ENCODE data around the gene ARHGAP28. TPM values are rescaled to one million over a fixed set of nuclear protein-coding genes. Genes with fewer than 3 reads are reported as not detected.

ARHGAP28 gene
- total RNA-seq, 1 experiment from 2014 or later: not detected

DNA sequence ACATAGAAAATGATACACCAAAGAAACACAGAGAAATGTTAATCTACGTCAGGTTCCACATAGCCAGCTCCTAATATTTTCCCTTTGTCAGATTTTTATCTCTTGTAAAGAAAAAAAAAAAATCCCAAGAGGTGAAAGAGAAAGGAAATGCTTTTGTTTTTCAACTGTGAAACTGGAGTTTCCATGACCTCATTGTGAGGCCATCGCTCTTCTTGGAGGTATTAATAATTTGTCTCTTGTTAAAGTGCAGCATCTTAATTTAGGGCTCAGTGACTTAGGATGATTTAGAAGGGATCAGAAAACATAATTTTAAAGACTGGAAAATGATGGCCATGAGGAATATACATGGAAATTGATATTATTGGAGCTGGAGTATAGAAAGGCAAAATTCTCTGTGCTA, 21.7 kb downstream of the ARHGAP28 start:
- ChIA-PET CTCF (no interaction called here), POLR2A (ENCODE audit: low non-redundant PET) (no interaction called here)
- intact Hi-C loops (cut with micrococcal nuclease; ENCODE audit: unreplicated experiment): no loop called here
- no peak for TF ChIP-seq EZH2 (IDR thresholded peaks at IDR 0.05; ENCODE audit: borderline replicate concordance, low read depth, low read length, poor library complexity, severe bottlenecking)
- TF ChIP-seq, protein P1, sequence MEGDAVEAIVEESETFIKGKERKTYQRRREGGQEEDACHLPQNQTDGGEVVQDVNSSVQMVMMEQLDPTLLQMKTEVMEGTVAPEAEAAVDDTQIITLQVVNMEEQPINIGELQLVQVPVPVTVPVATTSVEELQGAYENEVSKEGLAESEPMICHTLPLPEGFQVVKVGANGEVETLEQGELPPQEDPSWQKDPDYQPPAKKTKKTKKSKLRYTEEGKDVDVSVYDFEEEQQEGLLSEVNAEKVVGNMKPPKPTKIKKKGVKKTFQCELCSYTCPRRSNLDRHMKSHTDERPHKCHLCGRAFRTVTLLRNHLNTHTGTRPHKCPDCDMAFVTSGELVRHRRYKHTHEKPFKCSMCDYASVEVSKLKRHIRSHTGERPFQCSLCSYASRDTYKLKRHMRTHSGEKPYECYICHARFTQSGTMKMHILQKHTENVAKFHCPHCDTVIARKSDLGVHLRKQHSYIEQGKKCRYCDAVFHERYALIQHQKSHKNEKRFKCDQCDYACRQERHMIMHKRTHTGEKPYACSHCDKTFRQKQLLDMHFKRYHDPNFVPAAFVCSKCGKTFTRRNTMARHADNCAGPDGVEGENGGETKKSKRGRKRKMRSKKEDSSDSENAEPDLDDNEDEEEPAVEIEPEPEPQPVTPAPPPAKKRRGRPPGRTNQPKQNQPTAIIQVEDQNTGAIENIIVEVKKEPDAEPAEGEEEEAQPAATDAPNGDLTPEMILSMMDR (conservative IDR thresholded peaks at IDR 0.05; ENCODE audit: low read depth, low read length): no peak
- no peak for DNase-seq (ENCODE audit: low spot score)
- Histone ChIP-seq H3K4me1 (ENCODE audit: insufficient read depth, low read length, poor library complexity, severe bottlenecking) (no peaks in the 10 kb centered on the region), H3K27me3 (replicated peaks; ENCODE audit: insufficient read depth, low read depth, low read length, poor library complexity) (no peaks in the 10 kb centered on the region), H3K9me3 (ENCODE audit: low read depth, low read length, poor library complexity, severe bottlenecking) (peaks cover 22% of the 10 kb centered on the region), H3K27ac (ENCODE audit: low read depth, low read length, poor library complexity, severe bottlenecking) (no peak overlapping the region), H3K4me3 (ENCODE audit: low read depth, low read length, poor library complexity, severe bottlenecking) (no peak overlapping the region), H3K36me3 (ENCODE audit: insufficient read depth, low read length, poor library complexity, severe bottlenecking) (no peaks in the 10 kb centered on the region)
- no TSS peak for BruUV-seq (replicated peaks)

DNA sequence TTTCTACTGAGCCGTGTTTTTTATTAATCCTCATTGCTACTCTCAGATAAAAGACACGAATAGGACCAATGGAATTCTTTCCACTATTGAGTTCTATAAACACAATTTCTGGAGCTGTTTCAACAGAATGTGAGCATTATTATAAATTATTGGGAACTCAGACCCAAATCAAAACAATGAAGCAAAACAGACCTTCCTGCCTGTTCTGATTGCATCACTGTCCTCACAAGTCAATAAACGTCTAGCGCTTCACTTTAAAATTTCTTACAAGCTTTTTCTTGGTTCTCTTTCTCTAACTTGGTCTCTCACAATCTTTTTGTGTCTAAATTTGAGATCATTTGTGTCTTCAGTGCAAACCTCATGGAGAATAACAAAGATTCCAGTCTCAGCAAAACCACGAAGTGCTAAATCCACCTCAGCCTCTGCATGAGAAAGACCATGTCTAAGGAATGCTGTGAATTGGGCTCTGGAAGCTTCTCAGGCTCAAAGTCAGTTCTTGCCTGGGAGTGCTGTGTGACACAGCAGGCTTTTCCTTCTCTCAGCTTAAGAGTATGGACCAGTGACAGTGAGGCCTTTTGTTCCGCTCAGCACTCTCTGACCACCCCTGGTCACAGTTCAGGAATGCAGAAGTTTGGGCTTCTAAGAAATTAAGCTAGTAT, 22.8 kb downstream of the ARHGAP28 start:
- TF ChIP-seq, protein P1 (conservative IDR thresholded peaks at IDR 0.05; ENCODE audit: low read depth, low read length): no peak
- TF ChIP-seq EZH2 (IDR thresholded peaks at IDR 0.05; ENCODE audit: borderline replicate concordance, low read depth, low read length, poor library complexity, severe bottlenecking): no peak
- no peaks in the 10 kb centered on the region for H3K4me1 ChIP-seq (ENCODE audit: insufficient read depth, low read length, poor library complexity, severe bottlenecking)
- no peak overlapping the region for H3K27ac ChIP-seq (ENCODE audit: low read depth, low read length, poor library complexity, severe bottlenecking)
- H3K27me3 ChIP-seq (replicated peaks; ENCODE audit: insufficient read depth, low read depth, low read length, poor library complexity): no peaks in the 10 kb centered on the region
- no peaks in the 10 kb centered on the region for H3K36me3 ChIP-seq (ENCODE audit: insufficient read depth, low read length, poor library complexity, severe bottlenecking)
- no peak for DNase-seq (ENCODE audit: low spot score)
- ChIA-PET POLR2A (ENCODE audit: low non-redundant PET) (no interaction called here), CTCF (no interaction called here)
- H3K4me3 ChIP-seq (ENCODE audit: low read depth, low read length, poor library complexity, severe bottlenecking): no peak overlapping the region
- intact Hi-C loops (cut with micrococcal nuclease; ENCODE audit: unreplicated experiment): no loop called here
- H3K9me3 ChIP-seq (ENCODE audit: low read depth, low read length, poor library complexity, severe bottlenecking): peaks cover 20% of the 10 kb centered on the region
- no TSS peak for BruUV-seq (replicated peaks)

DNA sequence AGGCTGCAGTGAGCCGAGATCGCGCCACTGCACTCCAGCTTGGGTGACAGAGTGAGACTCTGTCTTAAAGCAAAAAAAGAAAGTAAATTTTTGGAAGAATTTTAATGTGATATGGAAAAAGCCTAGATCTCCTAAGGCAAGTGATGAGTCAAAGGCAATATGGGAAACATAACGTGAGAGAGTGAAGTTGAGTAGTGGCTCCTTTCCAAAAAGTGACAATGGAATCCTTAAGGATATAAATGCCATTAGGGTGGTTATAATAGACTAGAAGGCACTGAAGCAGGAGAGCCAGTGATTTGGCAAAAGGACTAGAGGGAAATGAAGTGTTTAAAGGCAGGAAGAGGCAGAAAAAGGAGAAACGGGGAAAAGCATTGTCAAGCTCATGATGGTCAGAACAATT, 25.6 kb downstream of the ARHGAP28 start:
- TF ChIP-seq, protein P1 (conservative IDR thresholded peaks at IDR 0.05; ENCODE audit: low read depth, low read length): no peak
- no peak for TF ChIP-seq EZH2 (IDR thresholded peaks at IDR 0.05; ENCODE audit: borderline replicate concordance, low read depth, low read length, poor library complexity, severe bottlenecking)
- no peak for DNase-seq (ENCODE audit: low spot score)
- no TSS peak for BruUV-seq (replicated peaks)

More for the DNA sequence above, 25.6 kb downstream of the ARHGAP28 start:
- Histone ChIP-seq H3K4me1 (ENCODE audit: insufficient read depth, low read length, poor library complexity, severe bottlenecking) (no peaks in the 10 kb centered on the region), H3K4me3 (ENCODE audit: low read depth, low read length, poor library complexity, severe bottlenecking) (no peak overlapping the region), H3K27ac (ENCODE audit: low read depth, low read length, poor library complexity, severe bottlenecking) (no peak overlapping the region), H3K9me3 (ENCODE audit: low read depth, low read length, poor library complexity, severe bottlenecking) (peaks cover 16% of the 10 kb centered on the region), H3K27me3 (replicated peaks; ENCODE audit: insufficient read depth, low read depth, low read length, poor library complexity) (no peaks in the 10 kb centered on the region), H3K36me3 (ENCODE audit: insufficient read depth, low read length, poor library complexity, severe bottlenecking) (no peaks in the 10 kb centered on the region)
- ChIA-PET CTCF (no interaction called here), POLR2A (ENCODE audit: low non-redundant PET) (no interaction called here)
- intact Hi-C loops (cut with micrococcal nuclease; ENCODE audit: unreplicated experiment): no loop called here

Data from A673 (cell line).